DOHH2 (cell line): ENCODE results near the gene HOXA10.

Experiments used
- CTCF ChIP-seq: fragments of 200-600 bp; sonication (generic); IDR thresholded peaks from one replicate; pipeline ENCODE4 v1.5.1; 2014; ENCODE audit warnings: antibody characterized with exemption, mild to moderate bottlenecking, low read depth, low read length; ENCODE audit not compliant: poor library complexity, severe bottlenecking
- EZH2phosphoT487 ChIP-seq: fragments of 200-600 bp; sonication (generic); IDR thresholded peaks from 2 replicates; pipeline ENCODE4 v1.6.1; 2017; ENCODE audit warnings: borderline replicate concordance, mild to moderate bottlenecking, antibody characterized with exemption, low read length, moderate library complexity, mixed read lengths

- TF ChIP-seq CTCF (no peak), EZH2phosphoT487 (no peak)
Observed at GRCh38 chr7:27153526-27153925, 20.6 kb downstream of the HOXA10 start.
